ENCODE results near the gene EMC1.

EMC1 gene

DNA sequence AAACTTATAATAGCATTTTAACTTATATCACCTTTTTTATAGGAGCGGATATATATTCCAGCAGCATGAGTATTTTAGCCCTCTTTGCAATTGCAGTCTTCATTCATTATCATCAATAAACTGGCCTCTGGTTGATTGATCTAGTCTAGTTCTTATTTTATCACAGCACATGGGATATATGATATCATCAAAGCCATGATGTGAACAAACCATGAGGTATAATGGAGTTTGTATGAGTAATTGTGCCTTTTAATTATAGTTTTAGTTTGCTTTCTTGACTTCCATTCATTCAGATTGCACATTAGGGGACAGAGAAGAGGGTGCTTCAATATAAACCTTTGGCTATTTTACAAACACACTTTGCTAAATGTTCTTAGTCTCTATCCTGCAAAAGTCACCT lies 37.7 kb downstream of the EMC1 start:
- no peak for DNase-seq

DNA sequence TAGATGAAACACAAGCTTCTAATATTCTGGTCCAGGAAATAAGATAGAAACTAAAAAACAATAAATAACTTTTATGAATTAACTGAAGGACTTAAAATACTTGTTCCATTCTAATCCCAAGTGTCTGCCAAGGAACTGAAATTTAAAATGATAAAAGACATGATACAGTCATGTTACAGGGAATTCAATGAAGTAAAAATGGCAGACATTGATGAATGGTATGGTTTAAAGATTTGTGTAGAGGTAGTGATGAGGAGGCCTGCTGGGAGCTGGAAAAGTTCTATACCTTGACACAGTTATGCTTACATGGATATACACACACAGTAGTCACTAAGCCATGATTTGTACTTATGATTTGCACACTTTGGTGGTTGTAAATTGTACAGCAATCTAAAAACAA lies 39.2 kb downstream of the EMC1 start:
- no peak for DNase-seq

GRCh38 chr1:19210772-19211549 lies 40.4 kb downstream of the EMC1 start:
- DNase-seq: peak in 1 of 5 donors; percentile 13

DNA sequence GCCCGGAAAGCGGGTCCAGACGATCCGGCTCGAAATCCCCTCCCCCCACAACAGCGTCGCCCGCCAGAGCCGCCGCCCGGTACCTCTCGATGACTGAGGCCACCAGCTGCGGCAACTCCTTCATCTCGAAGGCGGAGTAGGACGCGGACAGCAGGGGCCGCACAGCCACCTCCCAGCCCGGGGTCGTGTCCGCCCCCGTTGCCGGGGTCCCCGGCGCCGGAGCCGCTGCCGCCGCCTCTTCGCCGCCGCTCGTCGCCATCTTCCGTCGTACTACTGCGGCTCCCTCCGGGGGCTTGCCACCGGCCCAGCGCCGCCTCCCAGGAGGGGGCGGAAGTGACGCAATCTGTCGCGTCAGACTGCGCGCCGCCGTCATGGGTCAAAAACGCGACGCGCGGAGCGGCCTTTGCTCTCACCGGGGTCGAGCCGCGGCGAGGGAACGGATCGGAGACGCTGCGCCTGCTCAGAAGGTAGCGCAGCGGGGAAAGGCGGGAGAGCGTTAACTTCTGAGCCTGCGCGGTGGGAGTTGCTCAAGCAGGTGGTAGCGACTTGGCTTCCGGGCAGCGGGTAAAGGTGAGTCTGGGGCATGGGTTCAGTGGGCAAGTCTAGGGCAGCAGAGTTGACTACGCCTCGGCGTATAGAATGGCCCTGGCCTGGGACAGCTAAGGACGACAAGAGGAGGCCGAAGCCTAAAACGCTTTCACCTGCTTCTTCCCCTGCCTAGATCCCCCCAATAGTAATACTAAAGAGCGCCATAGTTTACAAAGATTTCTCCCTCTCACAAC lies 41.1 kb downstream of the EMC1 start, which contains the start of gene UBR4:
Gene UBR4, minus strand, starts transcription at position 277 of the 782 bp plus-strand sequence. Its CDS starts 18 bp downstream, at position 259.
- peak; percentile 93 to 97 (median 95) for DNase-seq

DNA sequence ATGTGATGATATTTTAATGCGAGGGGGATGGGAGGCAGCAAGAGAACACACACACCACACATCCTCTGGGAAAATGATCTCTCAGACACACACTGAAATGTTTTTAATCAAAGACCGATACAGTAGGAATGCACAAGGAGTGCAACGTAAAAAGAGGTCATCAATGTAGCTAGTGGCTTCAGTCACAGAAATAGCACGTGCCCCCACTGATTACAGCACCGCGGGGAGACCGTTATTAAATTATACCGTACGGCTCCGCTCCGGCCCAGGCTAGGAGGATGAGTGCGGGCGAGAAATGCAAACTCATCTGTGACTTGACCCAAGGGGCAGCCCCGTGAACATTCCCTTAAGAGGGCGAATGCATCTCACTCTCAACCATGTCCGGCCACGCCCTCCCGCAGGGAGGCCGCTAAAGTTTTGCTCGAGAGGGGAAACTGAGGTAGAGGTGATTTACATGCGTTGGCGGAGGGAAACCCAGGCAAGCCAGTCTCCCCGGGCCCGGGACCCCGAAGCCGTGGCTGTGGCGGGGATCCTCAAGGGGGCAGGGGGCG lies 41.8 kb downstream of the EMC1 start:
- peak in 3 of 5 donors; percentile 17 to 62 (median 28) for DNase-seq

- no peak for DNase-seq
These were observed 42.5 kb downstream of the EMC1 start for GRCh38 chr1:19208710-19209438.

GRCh38 chr1:19206947-19207346 lies 44.4 kb downstream of the EMC1 start:
- DNase-seq: no peak

- no peak for DNase-seq
These were observed 45.5 kb downstream of the EMC1 start for GRCh38 chr1:19205845-19206244.

GRCh38 chr1:19205403-19205802 lies 45.9 kb downstream of the EMC1 start:
- peak in 1 of 5 donors; percentile 14 for DNase-seq

DNA sequence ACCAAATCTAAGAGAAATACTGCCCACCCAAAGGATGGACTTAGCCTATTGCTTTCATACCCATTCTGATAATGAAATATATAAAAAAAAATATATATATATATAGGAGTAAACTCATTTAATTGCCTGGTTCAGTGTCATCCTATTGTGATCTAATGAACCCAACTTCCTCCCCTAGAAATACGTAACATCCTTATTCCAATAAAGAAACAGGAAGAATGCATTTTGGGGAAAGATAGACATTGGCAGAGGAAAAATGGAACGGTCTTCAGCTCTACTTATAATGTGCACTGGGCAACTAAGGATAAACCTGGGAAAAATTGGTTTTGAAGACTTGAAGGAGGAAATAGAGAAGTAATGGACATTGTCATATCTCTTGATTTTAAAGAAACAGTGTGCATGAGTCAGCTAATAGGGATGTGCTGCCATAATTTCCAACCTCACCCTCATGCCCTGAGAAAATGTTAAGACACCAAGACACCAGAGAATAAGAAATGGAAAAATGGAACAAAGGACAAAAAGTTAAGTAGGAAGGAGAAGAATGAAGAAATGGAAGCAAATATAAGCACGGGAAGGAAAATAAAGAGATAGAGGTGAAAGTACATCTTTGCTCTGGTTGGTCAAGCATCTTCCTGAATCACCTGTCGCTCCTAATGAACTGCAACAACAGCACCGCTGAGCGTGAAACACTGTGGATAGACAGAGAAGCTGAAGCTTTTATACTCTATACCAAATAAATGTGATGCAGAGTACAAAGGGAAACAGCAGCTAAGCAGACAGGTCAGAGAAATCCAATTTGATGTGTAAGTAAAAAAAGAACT lies 46.7 kb downstream of the EMC1 start:
- no peak for DNase-seq

- no peak for DNase-seq
These were observed 47.9 kb downstream of the EMC1 start for GRCh38 chr1:19203440-19203839.

- DNase-seq: no peak
These were observed 48.9 kb downstream of the EMC1 start for GRCh38 chr1:19202396-19202795.

GRCh38 chr1:19199969-19200604 lies 51.2 kb downstream of the EMC1 start:
- DNase-seq: no peak

DNA sequence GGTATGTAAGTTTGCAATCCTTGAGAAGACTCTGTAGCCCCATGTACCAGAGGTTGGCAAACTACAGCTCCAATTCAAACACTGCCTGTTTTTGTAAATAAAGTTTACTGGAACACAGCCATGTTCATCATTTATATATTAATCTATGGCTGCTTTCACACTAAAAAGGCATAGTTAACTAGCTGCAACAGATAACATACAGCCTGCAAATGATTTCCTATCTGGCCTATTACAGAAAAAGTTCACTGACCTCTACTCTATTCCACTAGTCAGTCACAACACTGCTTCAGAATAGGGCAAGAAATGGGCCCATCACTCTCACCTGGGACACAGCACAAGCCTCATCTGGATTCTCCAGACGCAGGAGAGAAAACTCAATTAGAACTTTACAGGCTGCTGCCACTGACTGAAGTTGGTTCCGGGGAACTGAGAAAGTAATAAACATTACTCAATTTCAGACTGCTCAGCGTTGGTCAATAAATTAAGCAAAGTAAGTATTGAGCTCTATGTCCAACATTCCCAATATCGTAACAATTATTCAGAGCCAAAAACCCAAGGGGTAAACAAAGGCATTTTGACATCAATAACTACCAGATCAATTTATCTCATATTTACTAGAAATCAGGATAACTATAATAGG lies 51.9 kb downstream of the EMC1 start:
- DNase-seq: no peak

- no peak for DNase-seq
These were observed 52.5 kb downstream of the EMC1 start for GRCh38 chr1:19198820-19199219.

DNA sequence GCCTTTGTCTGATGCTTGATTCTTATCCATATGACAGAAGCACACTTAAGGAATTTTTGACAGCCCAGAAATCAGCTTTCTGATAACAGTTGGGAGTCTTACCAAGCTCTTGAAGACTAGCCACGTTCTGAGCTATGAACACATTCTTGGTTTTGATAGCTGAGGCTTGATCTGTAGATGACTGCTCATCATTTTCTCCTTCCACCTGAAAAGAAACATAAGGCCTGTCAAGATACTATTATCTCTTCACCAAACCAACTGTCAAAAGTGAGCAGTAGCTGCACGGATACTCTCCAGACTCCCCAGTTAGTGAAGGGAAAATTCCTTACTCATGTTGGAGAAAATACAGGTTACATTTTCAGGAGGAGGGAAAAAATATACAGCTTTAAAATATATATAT lies 53.5 kb downstream of the EMC1 start:
- DNase-seq: no peak

DNA sequence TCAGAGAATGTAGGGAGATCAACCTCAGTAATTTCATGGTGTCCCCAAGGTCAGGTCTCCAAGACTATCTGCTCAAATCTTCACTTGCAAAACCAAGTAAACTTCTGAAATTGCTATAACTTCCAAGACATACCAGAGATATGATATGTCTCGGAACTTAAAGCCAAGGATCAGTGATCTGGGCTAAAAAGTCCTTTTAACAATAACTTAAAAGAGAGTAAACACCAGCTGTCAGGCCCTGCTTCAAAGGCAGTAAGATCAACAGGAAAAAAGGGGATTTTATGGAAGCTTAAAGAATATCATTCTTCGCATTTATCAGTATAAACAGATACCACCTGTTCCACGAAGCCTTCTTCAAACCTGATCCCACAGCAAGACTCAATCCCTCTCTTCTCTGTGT lies 55.0 kb downstream of the EMC1 start:
- DNase-seq: no peak

- no peak for DNase-seq
These were observed 58.3 kb downstream of the EMC1 start for GRCh38 chr1:19193004-19193403.

DNA sequence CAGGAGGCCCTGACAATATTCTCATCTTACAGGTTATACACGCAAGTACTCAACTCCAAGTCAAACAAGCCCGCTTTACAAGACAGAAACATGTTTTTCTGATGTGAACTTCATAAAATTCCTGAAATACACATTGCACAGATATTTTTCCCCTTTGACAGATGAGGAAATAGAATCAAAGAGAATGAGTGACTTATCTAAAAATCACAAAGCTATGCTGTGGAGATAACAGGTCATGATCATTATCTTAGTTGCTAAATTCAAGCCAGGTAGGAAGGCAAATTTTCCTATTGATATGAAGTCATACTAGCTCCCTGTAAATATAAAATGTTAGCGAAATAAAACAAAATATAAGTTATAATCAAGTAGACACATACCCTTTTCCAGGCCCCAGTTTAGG lies 59.5 kb downstream of the EMC1 start:
- no peak for DNase-seq

GRCh38 chr1:19190468-19190867 lies 60.9 kb downstream of the EMC1 start:
- no peak for DNase-seq

GRCh38 chr1:19189270-19189669 lies 62.1 kb downstream of the EMC1 start:
- no peak for DNase-seq

Measured in T-helper 1 cell (primary cell).